HepG2 (cell line): ENCODE data around the gene MMP19. TPM values are rescaled to one million over a fixed set of nuclear protein-coding genes. Genes with fewer than 3 reads are reported as not detected.

ENCODE experiments used
- ATAC-seq: fragments of 200-7000 bp; cut with Tn5 transposase; 3 replicates; pipeline ENCODE4 v1.9.1; 2020; ENCODE audit warnings: mild to moderate bottlenecking, moderate library complexity
- BruUV-seq: library from RNA; stranded (reverse); fragments of 400-500 nt; replicated peaks from 2 replicates; lab custom pipeline; 2021; lab: Mats Ljungman, UMichigan
- CTCF ChIA-PET: fragments of 300-600 bp; formaldehyde crosslinking; extraction: SDS; loops from one replicate; lab custom pipeline; 2021; ENCODE audit warnings: low total read pairs, inconsistent platforms, low intra/inter-chr PET ratio; lab: Yijun Ruan, JAX
- POLR2A ChIA-PET: fragments of 350-600 bp; sonication (Branson Sonifier 250); formaldehyde crosslinking; loops from one replicate; lab custom pipeline; 2020; ENCODE audit warnings: antibody characterized with exemption, inconsistent platforms; lab: Yijun Ruan, JAX
- DNase-seq: peaks from one replicate; pipeline ENCODE4 v3.0.0-alpha.2; 2015; ENCODE audit warnings: low spot score
- FAIRE-seq: peaks from 3 replicates; lab custom pipeline; 2011; peaks lifted over from hg19 to GRCh38; lab: Jason Lieb, UNC
- H2AFZ ChIP-seq: one replicate; pipeline ENCODE4 v1.6.1; 2011; ENCODE audit warnings: low read length, inconsistent platforms
- H3K27ac ChIP-seq: fragments of 300-600 bp; 3 replicates; pipeline ENCODE4 v1.8.0; 2011; ENCODE audit warnings: mixed run types, mild to moderate bottlenecking, mixed read lengths, low read length, inconsistent platforms; ENCODE audit not compliant: insufficient read depth; ENCODE audit errors: extremely low read length
- H3K27me3 ChIP-seq, 2 experiments: fragments of 200-600 bp in 1 of 2; 2 replicates in 1 of 2; 3 replicates in 1 of 2; pipeline versions ENCODE4 v1.6.0 to v1.8.0; 2011; ENCODE audit warnings: low read length in 2 of 2, mild to moderate bottlenecking in 2 of 2, moderate library complexity in 2 of 2, inconsistent platforms in 1 of 2; ENCODE audit not compliant: insufficient read depth in 2 of 2, control insufficient read depth in 1 of 2
- H3K36me3 ChIP-seq, 2 experiments: fragments of 200-600 bp in 1 of 2; replicated peaks in 1 of 2; 2 replicates in 1 of 2; 3 replicates in 1 of 2; pipeline versions ENCODE4 v1.5.1 to v1.8.0; 2011; ENCODE audit warnings: low read length in 2 of 2, inconsistent platforms in 1 of 2; ENCODE audit not compliant: insufficient read depth in 2 of 2, control insufficient read depth in 1 of 2
- H3K4me1 ChIP-seq: 2 replicates; pipeline ENCODE4 v1.5.1; 2012; ENCODE audit warnings: low read length, inconsistent platforms; ENCODE audit not compliant: insufficient read depth
- H3K4me2 ChIP-seq: 2 replicates; pipeline ENCODE4 v1.6.0; 2011; ENCODE audit warnings: low read depth, low read length, inconsistent platforms
- H3K4me3 ChIP-seq, 3 experiments: fragments of 200-600 bp in 1 of 3; sonication (generic), shearing (Covaris generic) in 1 of 3; replicated peaks in 1 of 3; 2 replicates each; pipeline ENCODE4 v1.5.1; 2011 to 2016; ENCODE audit warnings: low read length in 3 of 3, inconsistent platforms in 2 of 3, low read depth in 2 of 3, mild to moderate bottlenecking in 2 of 3, control low read depth in 1 of 3, mixed read lengths in 1 of 3; ENCODE audit not compliant: insufficient read depth in 1 of 3
- H3K79me2 ChIP-seq: one replicate; pipeline ENCODE4 v1.6.1; 2011; ENCODE audit warnings: low read length, inconsistent platforms; ENCODE audit not compliant: insufficient read depth
- H3K9ac ChIP-seq: 2 replicates; pipeline ENCODE4 v1.6.0; 2011; ENCODE audit warnings: mild to moderate bottlenecking, low read depth, low read length, inconsistent platforms; ENCODE audit not compliant: insufficient read depth
- H3K9me3 ChIP-seq: 2 replicates; pipeline ENCODE4 v1.5.1; 2012; ENCODE audit warnings: mild to moderate bottlenecking, low read length
- H4K20me1 ChIP-seq: 2 replicates; pipeline ENCODE4 v1.6.0; 2011; ENCODE audit warnings: inconsistent platforms, mild to moderate bottlenecking, low read length, moderate library complexity; ENCODE audit not compliant: insufficient read depth
- DRAP1 ChIP-seq: IDR thresholded peaks from 2 replicates; pipeline ENCODE4 v1.6.1; 2016; ENCODE audit warnings: missing genetic modification reagents, missing compliant biosample characterization
- HDAC2 ChIP-seq: sonication (generic); formaldehyde crosslinking; IDR thresholded peaks from 2 replicates; pipeline ENCODE4 v1.4.0; 2020; ENCODE audit warnings: missing genetic modification reagents
- JDP2 ChIP-seq: sonication (generic); formaldehyde crosslinking; IDR thresholded peaks from 2 replicates; pipeline ENCODE4 v1.8.1; 2022; ENCODE audit warnings: missing genetic modification reagents, borderline replicate concordance
- MED1 ChIP-seq: sonication (generic); formaldehyde crosslinking; IDR thresholded peaks from 2 replicates; pipeline ENCODE4 v1.4.0; 2020; ENCODE audit warnings: missing genetic modification reagents
- NPAS2 ChIP-seq: sonication (generic); formaldehyde crosslinking; IDR thresholded peaks from 2 replicates; pipeline ENCODE4 v1.8.0; 2022; ENCODE audit warnings: mild to moderate bottlenecking, missing genetic modification reagents, borderline replicate concordance
- ONECUT2 ChIP-seq: sonication (generic); formaldehyde crosslinking; IDR thresholded peaks from 2 replicates; pipeline ENCODE4 v1.4.0; 2020; ENCODE audit warnings: missing genetic modification reagents
- RFX1 ChIP-seq: fragments of 450-650 bp; IDR thresholded peaks from 2 replicates; pipeline ENCODE4 v1.6.1; 2017
- STAT6 ChIP-seq: sonication (generic); formaldehyde crosslinking; IDR thresholded peaks from 2 replicates; pipeline ENCODE4 v1.4.0; 2020; ENCODE audit warnings: missing genetic modification reagents, mild to moderate bottlenecking, borderline replicate concordance
- YEATS2 ChIP-seq: sonication (generic); formaldehyde crosslinking; IDR thresholded peaks from 2 replicates; pipeline ENCODE4 v1.4.0; 2020; ENCODE audit warnings: missing genetic modification reagents, borderline replicate concordance
- ZBTB10 ChIP-seq: sonication (generic); formaldehyde crosslinking; IDR thresholded peaks from 2 replicates; pipeline ENCODE4 v1.4.0; 2020; ENCODE audit warnings: missing genetic modification reagents, borderline replicate concordance
- ZNF569 ChIP-seq: sonication (generic); formaldehyde crosslinking; IDR thresholded peaks from 2 replicates; pipeline ENCODE4 v1.5.0; 2020; ENCODE audit warnings: mild to moderate bottlenecking, missing genetic modification reagents, moderate library complexity, borderline replicate concordance
- ZNF749 ChIP-seq: sonication (generic); formaldehyde crosslinking; IDR thresholded peaks from 2 replicates; pipeline ENCODE4 v1.8.0; 2022; ENCODE audit warnings: mild to moderate bottlenecking, missing genetic modification reagents, moderate library complexity, borderline replicate concordance
- ZNF850 ChIP-seq: sonication (generic); formaldehyde crosslinking; conservative IDR thresholded peaks from 2 replicates; pipeline ENCODE4 v1.9.0; 2021; ENCODE audit warnings: mild to moderate bottlenecking, missing genetic modification reagents
- WGBS: methylation state at CpG from one replicate; pipeline ENCODE4 v1.1.6; 2017; ENCODE audit warnings: low lambda C conversion rate; 5-methylcytosine and 5-hydroxymethylcytosine counted together
- in situ Hi-C: cut with HindIII; loops from 2 replicates; pipeline ENCODE4 v1.10.0; 2017; ENCODE audit warnings: low pct_unique_long_range_greater_than_20kb; ENCODE audit not compliant: extremely low pct_ligation_motif_present
- intact Hi-C: fragments of 100-400 bp; cut with micrococcal nuclease; formaldehyde crosslinking; loops from one replicate; pipeline ENCODE4 v1.10.0; 2022; ENCODE audit not compliant: unreplicated experiment
- polyA plus RNA-seq, 8 experiments: library from polyadenylated mRNA; depleted of rRNA in 3 of 8; stranded (reverse) in 7 of 8; unstranded in 1 of 8; fragments of >200 nt; fragmentation: Illumina TruSeq in 4 of 8; extraction: Trizol in 4 of 8; gene quantifications; 2 replicates each; pipeline versions ENCODE4 v1.2.1 to v1.2.3, GENCODE V29; 2011 to 2016; ENCODE audit warnings: low read depth in 4 of 8, missing spikeins in 1 of 8, mixed read lengths in 1 of 8; ENCODE audit not compliant: insufficient read depth in 1 of 8
- total RNA-seq, 5 experiments: library from RNA; depleted of rRNA; stranded (reverse); fragments of >200 nt; fragmentation: Illumina TruSeq; extraction: Trizol; gene quantifications; 2 replicates each; pipeline ENCODE4 v1.2.3, GENCODE V29; 2016; ENCODE audit warnings: low read depth in 1 of 5
- TF ChIP-seq, protein P1 (sequence below): sonication (generic); formaldehyde crosslinking; IDR thresholded peaks from 2 replicates; pipeline ENCODE4 v1.5.0; 2020; ENCODE audit warnings: mild to moderate bottlenecking, missing genetic modification reagents, borderline replicate concordance
- TF ChIP-seq, protein P2 (sequence below): sonication (generic); formaldehyde crosslinking; IDR thresholded peaks from 2 replicates; pipeline ENCODE4 v1.4.0; 2020; ENCODE audit warnings: mild to moderate bottlenecking, missing genetic modification reagents

The MMP19 gene
- total and polyA plus RNA-seq, 2 of the 13 experiments (the other 11 are each of a cell fraction or from before 2014, with no cell fraction given) = 0.07 to 0.08 TPM

GRCh38 chr12:55852740-55853139 is 10.0 kb upstream of the MMP19 start:
- Histone ChIP-seq H4K20me1 (no peaks in the 10 kb centered on the region), H3K9ac (no peak overlapping the region), H3K4me3 (no peak overlapping the region), H3K4me1 (peaks cover 10% of the 10 kb centered on the region), H3K79me2 (no peaks in the 10 kb centered on the region), H3K9me3 (no peaks in the 10 kb centered on the region), H3K36me3 (no peaks in the 10 kb centered on the region), H3K27me3 (peaks cover 1 to 12% of the 10 kb centered on the region in 2 experiments; a peak in 2 of 5 replicates), H3K4me2 (no peak overlapping the region), H2AFZ (no peak overlapping the region), H3K27ac (no peak overlapping the region)
- CTCF ChIA-PET = no interaction called here
- intact Hi-C loops (no loop called here), in situ Hi-C loops (no loop called here)
- no peak for FAIRE-seq
- DNase-seq = no peak
- ATAC-seq = no peak
- POLR2A ChIA-PET = no interaction called here
- BruUV-seq = no TSS peak
- WGBS = 0% methylated on average over 1 of the region's 1 CpG
- TF ChIP-seq MED1 (CRISPR knock-in tag) (no peak), RFX1 (no peak), ONECUT2 (CRISPR knock-in tag) (no peak), ZNF749 (CRISPR knock-in tag) (no peak), JDP2 (CRISPR knock-in tag) (no peak), STAT6 (CRISPR knock-in tag) (no peak), DRAP1 (CRISPR knock-in tag) (no peak), HDAC2 (CRISPR knock-in tag) (no peak), ZNF850 (CRISPR knock-in tag) (no peak), YEATS2 (CRISPR knock-in tag) (no peak), ZBTB10 (CRISPR knock-in tag) (no peak), ZNF569 (CRISPR knock-in tag) (no peak), NPAS2 (CRISPR knock-in tag) (no peak)
- TF ChIP-seq, protein P1, sequence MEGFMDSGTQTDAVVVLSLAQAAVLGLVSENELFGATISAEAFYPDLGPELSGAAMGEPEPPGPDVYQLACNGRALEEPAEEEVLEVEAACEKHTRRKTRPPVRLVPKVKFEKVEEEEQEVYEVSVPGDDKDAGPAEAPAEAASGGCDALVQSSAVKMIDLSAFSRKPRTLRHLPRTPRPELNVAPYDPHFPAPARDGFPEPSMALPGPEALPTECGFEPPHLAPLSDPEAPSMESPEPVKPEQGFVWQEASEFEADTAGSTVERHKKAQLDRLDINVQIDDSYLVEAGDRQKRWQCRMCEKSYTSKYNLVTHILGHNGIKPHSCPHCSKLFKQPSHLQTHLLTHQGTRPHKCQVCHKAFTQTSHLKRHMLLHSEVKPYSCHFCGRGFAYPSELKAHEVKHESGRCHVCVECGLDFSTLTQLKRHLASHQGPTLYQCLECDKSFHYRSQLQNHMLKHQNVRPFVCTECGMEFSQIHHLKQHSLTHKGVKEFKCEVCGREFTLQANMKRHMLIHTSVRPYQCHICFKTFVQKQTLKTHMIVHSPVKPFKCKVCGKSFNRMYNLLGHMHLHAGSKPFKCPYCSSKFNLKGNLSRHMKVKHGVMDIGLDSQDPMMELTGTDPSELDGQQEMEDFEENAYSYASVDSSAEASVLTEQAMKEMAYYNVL (CRISPR knock-in tag) = no peak
- TF ChIP-seq, protein P2, sequence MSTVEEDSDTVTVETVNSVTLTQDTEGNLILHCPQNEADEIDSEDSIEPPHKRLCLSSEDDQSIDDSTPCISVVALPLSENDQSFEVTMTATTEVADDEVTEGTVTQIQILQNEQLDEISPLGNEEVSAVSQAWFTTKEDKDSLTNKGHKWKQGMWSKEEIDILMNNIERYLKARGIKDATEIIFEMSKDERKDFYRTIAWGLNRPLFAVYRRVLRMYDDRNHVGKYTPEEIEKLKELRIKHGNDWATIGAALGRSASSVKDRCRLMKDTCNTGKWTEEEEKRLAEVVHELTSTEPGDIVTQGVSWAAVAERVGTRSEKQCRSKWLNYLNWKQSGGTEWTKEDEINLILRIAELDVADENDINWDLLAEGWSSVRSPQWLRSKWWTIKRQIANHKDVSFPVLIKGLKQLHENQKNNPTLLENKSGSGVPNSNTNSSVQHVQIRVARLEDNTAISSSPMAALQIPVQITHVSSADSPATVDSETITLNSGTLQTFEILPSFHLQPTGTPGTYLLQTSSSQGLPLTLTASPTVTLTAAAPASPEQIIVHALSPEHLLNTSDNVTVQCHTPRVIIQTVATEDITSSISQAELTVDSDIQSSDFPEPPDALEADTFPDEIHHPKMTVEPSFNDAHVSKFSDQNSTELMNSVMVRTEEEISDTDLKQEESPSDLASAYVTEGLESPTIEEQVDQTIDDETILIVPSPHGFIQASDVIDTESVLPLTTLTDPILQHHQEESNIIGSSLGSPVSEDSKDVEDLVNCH (CRISPR knock-in tag) = no peak
